Measurements from ENCODE around the gene BDH1. TPM values are rescaled to one million over a fixed set of nuclear protein-coding genes. Genes with fewer than 3 reads are reported as not detected.

Gene BDH1
- total RNA-seq, 1 donor: 5.2 TPM

GRCh38 chr3:197524128-197524527, 31.6 kb downstream of the BDH1 start:
- no peak for DNase-seq (ENCODE audit: low read depth)
- no peak overlapping the region for H3K4me3 ChIP-seq (ENCODE audit: low read depth, low read length)
- TF ChIP-seq CTCF (IDR thresholded peaks at IDR 0.05; ENCODE audit: insufficient read depth, low read depth, low read length): no peak

GRCh38 chr3:197523526-197523925, 32.2 kb downstream of the BDH1 start:
- no peak for DNase-seq (ENCODE audit: low read depth)
- H3K4me3 ChIP-seq (ENCODE audit: low read depth, low read length): no peak overlapping the region
- no peak for TF ChIP-seq CTCF (IDR thresholded peaks at IDR 0.05; ENCODE audit: insufficient read depth, low read depth, low read length)

- TF ChIP-seq CTCF (IDR thresholded peaks at IDR 0.05; ENCODE audit: insufficient read depth, low read depth, low read length): no peak
- H3K4me3 ChIP-seq (ENCODE audit: low read depth, low read length): no peak overlapping the region
- DNase-seq (ENCODE audit: low read depth): peak; percentile 71
Observed at GRCh38 chr3:197522881-197523441, 32.8 kb downstream of the BDH1 start.

- no peak for DNase-seq (ENCODE audit: low read depth)
- H3K4me3 ChIP-seq (ENCODE audit: low read depth, low read length): no peak overlapping the region
- no peak for TF ChIP-seq CTCF (IDR thresholded peaks at IDR 0.05; ENCODE audit: insufficient read depth, low read depth, low read length)
Observed at GRCh38 chr3:197522183-197522715, 33.5 kb downstream of the BDH1 start.

- no peak for DNase-seq (ENCODE audit: low read depth)
- H3K4me3 ChIP-seq (ENCODE audit: low read depth, low read length): no peak overlapping the region
- no peak for TF ChIP-seq CTCF (IDR thresholded peaks at IDR 0.05; ENCODE audit: insufficient read depth, low read depth, low read length)
Observed at GRCh38 chr3:197521277-197522182, 34.2 kb downstream of the BDH1 start.

- DNase-seq (ENCODE audit: low read depth): peak; percentile 82
- H3K4me3 ChIP-seq (ENCODE audit: low read depth, low read length): no peak overlapping the region
- TF ChIP-seq CTCF (IDR thresholded peaks at IDR 0.05; ENCODE audit: insufficient read depth, low read depth, low read length): no peak
Observed at GRCh38 chr3:197520311-197521276, 35.2 kb downstream of the BDH1 start.
